GM18511 (cell line): Measurements from ENCODE around the gene VGLL2.

Experiments used
- ATAC-seq: cut with Tn5 transposase; IDR thresholded peaks from one replicate; pipeline ENCODE4 v1.9.1; 2021; ENCODE audit warnings: mild to moderate bottlenecking, moderate library complexity; ENCODE audit not compliant: unreplicated experiment

VGLL2 gene

GRCh38 chr6:117309611-117310010, 44.3 kb downstream of the VGLL2 start:
- ATAC-seq: no peak

GRCh38 chr6:117311310-117311709, 46.0 kb downstream of the VGLL2 start:
- ATAC-seq: no peak

- no peak for ATAC-seq
These were observed 46.4 kb downstream of the VGLL2 start for GRCh38 chr6:117311726-117312125.

DNA sequence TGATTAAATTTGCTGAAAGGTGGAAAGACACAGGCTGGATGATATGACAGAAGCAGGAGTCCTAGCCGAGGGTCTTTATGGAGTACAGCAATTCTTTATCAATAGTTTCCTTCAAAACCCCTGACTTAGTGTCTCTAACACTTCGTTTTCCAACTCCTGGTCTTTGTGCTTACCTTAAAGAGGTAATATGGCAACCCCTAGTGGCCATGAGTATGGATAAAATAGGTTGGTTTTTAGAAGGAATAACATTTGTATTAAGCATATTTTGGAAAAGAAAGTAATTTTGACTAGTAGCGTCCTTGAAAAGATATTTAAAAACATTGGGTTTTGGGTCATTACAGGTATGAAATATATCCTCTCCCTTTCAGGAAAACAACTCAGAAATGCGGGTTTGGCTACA, 51.9 kb downstream of the VGLL2 start:
- peak; percentile 59 for ATAC-seq
